Occipital lobe (tissue), 2 donors: ENCODE measurements around the gene ICAM1. TPM values are rescaled to one million over a fixed set of nuclear protein-coding genes. Genes with fewer than 3 reads are reported as not detected.

Experiments used
- DNase-seq: peaks from one replicate; lab custom pipeline; 2025; lab: John Stamatoyannopoulos, UW
- total RNA-seq: library from RNA; depleted of rRNA; stranded (reverse); fragments of >200 nt; gene quantifications from one replicate; pipeline ENCODE4 v1.2.3, GENCODE V29; 2014

The ICAM1 gene
- total RNA-seq, 1 donor from 2014 or later = 1.6 TPM

DNA sequence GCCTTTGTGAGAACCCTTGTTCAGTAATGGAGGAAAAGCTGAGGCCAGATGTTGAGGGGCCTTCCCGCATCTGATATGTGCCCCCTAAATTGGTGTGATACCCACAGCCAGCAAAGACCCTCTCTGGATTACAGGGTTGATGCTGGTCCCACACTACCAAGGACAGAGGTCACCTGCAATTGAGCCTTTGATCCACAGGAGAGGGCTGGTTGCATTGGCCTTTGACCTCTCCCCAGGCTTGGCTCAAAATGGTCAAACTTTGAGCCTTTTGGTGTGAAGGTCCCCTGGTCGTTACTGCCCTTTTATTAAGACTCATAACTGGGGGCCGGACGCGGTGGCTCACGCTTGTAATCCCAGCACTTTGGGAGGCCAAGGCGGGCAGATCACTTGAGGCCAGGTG is 27.3 kb upstream of the ICAM1 start:
- no peak for DNase-seq

DNA sequence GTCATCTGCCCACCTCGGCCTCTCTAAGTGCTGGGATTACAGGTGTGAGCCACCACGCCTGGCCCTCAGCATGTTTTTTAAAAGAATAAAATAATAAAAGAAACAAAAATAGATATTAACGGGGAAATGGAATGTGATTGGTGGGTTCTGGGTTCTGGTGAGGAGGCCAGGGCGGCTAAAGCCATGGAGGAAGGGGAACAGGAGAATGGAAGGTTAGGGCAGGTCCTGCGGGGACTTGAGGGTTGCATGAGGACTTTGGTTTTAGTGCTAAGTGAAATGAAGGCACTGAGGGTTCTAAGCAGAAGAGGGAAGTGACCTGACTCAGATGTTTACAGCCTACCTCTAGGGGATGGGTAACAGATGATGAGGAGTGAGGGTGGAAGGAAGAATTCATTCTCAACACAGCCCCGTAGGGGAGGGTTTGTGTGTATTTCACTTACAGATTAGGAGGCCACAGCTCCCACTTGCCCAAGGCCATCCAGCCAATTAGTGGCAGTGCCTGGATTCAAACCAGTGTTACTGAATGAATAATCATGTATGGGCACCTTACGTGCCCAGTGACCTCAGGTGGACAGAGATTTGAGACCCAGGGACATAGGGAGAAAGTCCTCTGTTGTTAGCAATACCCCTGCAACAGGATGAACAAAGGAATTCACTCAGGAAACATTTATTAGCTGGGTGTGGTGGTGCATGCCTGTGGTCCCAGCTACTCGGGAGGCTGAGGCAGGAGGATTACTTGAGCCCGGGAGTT is 25.6 kb upstream of the ICAM1 start:
- no peak for DNase-seq

- DNase-seq = no peak
Measured at GRCh38 chr19:10246511-10246910, 24.4 kb upstream of the ICAM1 start.

DNA sequence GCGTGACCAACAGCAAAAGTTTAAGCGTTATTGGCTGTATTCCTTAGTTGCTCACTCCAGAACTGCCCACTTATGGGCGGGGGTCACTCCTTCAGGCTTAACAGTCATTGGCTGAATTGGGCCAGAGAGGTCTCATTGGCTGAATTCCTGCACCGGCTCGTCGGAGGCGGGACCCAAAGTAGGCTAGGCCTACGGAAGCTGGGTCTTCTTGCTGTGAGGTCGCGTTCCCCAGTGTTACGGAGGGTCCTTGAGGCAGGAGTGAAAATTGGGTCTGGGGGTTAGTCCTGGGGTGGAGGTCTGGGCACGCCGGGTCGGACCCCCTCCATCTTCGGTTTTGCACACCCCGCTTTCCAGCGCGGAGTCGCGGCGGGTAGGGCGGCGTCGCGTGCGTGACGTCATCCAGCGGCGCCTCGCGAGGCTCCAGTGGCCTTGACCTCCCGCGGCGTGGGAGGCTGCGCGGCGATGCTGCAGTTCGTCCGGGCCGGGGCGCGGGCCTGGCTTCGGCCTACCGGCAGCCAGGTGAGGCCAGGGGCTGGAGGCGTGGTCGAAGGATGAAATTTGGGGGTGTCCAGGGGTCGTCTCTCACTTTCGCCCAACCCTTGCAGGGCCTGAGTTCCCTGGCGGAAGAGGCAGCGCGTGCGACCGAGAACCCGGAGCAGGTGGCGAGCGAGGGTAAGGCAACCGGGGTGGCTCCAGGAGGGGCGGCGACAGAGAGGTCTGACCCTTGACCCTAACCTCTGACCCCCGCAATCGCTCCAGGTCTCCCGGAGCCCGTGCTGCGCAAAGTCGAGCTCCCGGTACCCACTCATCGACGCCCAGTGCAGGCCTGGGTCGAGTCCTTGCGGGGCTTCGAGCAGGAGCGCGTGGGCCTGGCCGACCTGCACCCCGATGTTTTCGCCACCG is 18.9 kb upstream of the ICAM1 start, which contains the start of gene MRPL4:
MRPL4 (plus strand) TSS at position 423 of the 903 bp plus-strand sequence; CDS start at position 463, 40 bp downstream.
- DNase-seq = peak; percentile 94

GRCh38 chr19:10252707-10253106 is 18.2 kb upstream of the ICAM1 start:
- no peak for DNase-seq

- DNase-seq = no peak
Measured at GRCh38 chr19:10254244-10254643, 16.7 kb upstream of the ICAM1 start.

- DNase-seq = no peak
Measured at GRCh38 chr19:10255358-10255757, 15.6 kb upstream of the ICAM1 start.

DNA sequence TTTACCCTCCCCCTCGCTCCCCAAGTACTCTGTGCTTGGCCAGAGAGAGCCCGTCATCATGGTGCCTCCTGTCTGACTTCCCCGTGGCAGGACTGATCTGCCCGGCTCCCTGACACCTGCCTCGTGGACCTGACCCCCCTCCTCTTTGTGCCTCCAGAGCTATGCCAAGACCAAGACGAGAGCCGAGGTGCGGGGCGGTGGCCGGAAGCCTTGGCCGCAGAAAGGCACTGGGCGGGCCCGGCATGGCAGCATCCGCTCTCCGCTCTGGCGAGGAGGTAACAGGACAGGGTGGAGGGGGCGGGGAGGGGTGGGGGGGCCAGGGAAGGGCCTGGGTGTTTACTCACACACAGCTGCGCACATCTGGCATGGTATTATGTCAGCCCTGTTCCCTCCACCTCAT is 14.4 kb upstream of the ICAM1 start:
- no peak for DNase-seq

GRCh38 chr19:10256970-10257615 is 13.8 kb upstream of the ICAM1 start:
- DNase-seq = no peak

- no peak for DNase-seq
Measured at GRCh38 chr19:10258080-10258710, 12.7 kb upstream of the ICAM1 start.

GRCh38 chr19:10259162-10259905 is 11.6 kb upstream of the ICAM1 start:
- no peak for DNase-seq

- peak; percentile 20 for DNase-seq
Measured at GRCh38 chr19:10260141-10260584, 10.8 kb upstream of the ICAM1 start.

GRCh38 chr19:10262771-10263170 is 8.1 kb upstream of the ICAM1 start:
- no peak for DNase-seq

DNA sequence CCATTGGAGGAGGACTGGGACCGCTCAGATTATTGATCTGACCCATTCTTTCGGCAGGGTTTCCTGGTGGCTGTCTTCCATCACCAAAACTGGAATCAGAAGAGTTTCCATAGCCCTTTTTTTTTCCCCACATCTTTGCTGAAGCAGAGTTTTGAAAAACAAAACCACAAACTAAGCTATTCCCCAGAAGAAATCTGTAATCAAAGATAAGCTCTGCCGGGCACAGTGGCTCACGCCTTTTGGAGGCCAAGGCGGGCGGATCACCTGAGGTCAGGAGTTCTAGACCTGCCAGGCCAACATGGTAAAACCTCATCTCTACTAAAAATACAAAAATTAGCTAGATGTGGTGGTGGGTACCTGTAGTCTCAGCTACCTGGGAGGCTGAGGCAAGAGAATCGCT is 4.2 kb upstream of the ICAM1 start:
- no peak for DNase-seq

DNA sequence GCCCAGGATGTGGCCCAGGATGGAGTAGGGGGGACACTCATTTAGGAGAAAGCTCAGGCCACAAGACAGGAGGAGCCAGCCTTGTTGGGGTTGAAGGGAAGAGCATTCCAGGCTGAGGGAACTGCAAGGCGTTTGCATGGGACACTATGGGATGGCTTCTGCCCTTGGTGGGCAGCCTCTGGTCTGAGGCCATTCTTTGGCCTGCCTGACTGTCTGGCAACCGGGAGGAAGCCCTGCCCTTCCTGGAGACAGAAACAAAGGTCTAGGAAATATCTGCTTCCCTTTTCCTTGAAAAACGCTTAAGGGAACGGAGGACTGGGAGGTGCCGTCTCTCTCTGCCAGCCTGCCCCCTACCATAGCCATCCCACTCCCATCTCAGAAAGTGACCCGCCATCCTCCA is 2.8 kb upstream of the ICAM1 start:
- no peak for DNase-seq

DNA sequence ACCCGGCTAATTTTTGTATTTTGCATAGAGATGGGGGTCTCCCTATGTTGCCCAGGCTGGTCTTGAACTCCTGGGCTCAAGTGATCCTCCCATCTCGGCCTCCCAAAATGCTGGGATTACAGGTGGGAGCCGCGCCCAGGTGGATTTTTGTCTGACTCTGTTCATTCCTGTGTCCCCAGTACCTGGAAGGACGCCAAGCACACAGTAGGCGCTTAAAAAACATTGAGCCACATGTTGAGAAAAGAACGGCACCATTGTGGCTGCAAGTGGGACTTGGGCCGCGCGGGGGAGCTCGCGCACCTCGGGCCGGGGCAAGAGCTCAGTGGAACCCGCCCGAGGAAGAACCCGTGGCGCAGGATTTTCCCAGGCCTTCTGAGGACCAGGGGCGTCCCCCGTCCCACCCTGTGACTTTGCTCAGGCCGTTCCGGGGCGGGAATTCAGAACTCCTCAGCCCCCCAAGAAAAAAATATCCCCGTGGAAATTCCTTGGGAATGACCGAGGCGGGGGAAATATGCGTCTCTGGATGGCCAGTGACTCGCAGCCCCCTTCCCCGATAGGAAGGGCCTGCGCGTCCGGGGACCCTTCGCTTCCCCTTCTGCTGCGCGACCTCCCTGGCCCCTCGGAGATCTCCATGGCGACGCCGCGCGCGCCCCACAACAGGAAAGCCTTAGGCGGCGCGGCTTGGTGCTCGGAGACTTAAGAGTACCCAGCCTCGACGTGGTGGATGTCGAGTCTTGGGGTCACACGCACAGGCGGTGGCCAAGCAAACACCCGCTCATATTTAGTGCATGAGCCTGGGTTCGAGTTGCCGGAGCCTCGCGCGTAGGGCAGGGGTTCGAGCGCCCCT is 1.4 kb upstream of the ICAM1 start:
- peak; percentile 34 for DNase-seq

DNA sequence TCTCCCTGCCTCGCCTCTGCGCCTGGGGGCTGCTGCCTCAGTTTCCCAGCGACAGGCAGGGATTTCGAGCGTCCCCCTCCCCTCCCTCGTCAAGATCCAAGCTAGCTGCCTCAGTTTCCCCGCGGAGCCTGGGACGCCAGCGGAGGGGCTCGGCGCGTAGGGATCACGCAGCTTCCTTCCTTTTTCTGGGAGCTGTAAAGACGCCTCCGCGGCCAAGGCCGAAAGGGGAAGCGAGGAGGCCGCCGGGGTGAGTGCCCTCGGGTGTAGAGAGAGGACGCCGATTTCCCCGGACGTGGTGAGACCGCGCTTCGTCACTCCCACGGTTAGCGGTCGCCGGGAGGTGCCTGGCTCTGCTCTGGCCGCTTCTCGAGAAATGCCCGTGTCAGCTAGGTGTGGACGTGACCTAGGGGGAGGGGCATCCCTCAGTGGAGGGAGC is 722 bp upstream of the ICAM1 start:
- DNase-seq = no peak

DNA sequence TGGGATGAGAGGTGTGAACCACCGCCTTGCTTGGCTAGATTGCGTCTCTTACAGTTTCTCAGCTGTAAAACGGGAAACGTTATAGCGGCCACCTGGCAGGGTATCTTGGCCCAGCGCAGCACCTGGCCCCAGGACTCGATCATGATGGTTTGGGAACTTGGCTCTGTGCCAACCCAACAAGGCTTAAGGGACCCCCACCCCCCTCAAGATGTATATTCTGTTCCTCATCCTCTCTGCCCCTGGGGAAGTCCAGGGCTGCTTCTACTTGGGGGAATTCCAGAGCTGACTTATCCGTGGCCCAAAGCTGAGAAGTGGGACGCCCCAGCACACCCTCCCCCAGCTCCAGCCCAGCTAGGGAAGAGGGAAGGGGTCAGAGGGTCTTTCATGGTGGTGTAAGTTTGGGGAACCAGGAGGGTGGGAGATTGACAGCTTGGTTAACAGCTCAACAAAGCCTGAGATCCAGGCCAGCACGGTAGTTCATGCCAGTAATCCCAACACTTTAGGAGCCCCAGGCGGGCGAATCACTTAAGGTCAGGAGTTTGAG is 695 bp downstream of the ICAM1 start:
- DNase-seq = no peak

- no peak for DNase-seq
Measured at GRCh38 chr19:10274589-10274988, 3.7 kb downstream of the ICAM1 start.
